PC-3 (cell line): Measurements from ENCODE around the gene NKX6-2.

ENCODE experiments used
- CTCF ChIP-seq: fragments of 300-600 bp; sonication (generic); conservative IDR thresholded peaks from 2 replicates; pipeline ENCODE4 v1.5.1; 2017; ENCODE audit warnings: antibody characterized with exemption, low read depth, mild to moderate bottlenecking, low read length
- EZH2phosphoT487 ChIP-seq: fragments of 300-600 bp; sonication (generic); IDR thresholded peaks from 2 replicates; pipeline ENCODE4 v1.6.1; 2018; ENCODE audit warnings: mild to moderate bottlenecking, antibody characterized with exemption, low read length, borderline replicate concordance

- TF ChIP-seq CTCF: no peak
- TF ChIP-seq EZH2phosphoT487: no peak
These were observed 22.7 kb upstream of the NKX6-2 start for GRCh38 chr10:132808383-132809231.
